ENCODE data around the gene ZFTA.

The ZFTA gene

DNA sequence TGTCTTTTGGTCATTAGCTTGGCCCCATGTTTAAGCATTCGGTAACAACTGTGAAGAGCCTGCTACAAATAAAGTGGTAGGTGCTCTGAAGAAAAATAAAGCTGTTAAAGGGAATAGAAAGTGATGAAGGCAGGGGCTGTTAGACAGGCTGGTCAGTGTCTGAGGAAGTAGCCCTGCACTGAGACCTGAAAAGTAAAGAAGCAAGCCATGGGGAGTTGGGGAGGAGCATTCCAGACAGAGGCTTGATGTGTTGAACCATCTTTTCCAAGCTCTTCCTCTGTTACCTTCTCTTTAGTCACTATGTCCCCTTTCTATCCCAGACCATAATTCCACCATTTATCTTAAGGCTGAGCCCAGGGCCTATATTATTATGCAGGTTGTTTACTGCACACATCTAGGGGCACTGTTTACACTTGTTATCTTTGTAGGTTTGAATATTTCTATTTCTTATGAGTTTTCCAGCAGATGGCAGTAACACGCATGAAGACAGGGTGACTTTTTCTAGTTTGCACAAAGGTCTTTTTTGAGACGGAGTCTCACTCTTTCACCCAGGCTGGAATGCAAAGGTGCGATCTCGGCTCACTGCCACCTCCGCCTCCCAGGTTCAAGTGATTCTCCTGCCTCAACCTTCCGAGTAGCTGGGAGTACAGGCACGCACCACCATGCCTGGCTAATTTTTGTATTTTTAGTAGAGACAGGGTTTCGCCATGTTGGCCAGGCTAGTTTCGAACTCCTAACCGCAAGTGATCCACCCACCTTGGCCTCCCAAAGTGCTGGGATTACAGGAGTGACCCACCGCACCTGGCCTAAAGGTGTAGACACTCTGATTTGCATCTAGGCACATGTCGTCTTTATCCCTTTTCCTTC lies 23.0 kb downstream of the ZFTA start:
- DNase-seq: no peak

DNA sequence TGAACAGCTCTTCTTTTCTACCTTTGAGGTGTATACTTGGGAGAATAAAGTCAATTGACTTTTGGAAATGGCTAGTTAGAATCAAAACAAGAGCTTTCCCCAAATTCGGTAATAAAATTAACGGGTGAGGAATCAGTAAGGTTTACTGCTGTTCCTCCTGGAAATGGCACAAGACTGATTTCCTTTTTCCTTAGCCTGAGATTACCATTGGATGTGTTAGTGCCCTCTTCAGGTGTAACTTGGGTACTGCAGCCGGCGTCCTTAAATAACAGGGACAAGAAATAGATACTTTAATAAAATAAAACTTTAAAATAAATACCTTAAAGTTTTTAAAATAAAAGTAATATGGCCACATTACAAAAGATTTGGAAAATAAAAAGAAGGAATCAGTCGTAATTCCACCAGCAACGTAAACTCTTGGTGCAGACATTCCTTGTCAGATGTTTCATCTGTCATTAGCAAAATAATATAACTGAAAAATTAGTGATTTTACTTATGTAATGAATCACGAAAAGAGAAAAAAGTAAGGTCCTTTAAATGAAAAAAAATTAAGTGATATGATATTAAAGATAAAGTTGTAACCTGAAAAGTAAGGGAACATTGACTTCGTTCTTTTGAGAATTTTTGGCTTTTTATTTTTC lies 29.7 kb downstream of the ZFTA start:
- DNase-seq: peak; percentile 76

DNA sequence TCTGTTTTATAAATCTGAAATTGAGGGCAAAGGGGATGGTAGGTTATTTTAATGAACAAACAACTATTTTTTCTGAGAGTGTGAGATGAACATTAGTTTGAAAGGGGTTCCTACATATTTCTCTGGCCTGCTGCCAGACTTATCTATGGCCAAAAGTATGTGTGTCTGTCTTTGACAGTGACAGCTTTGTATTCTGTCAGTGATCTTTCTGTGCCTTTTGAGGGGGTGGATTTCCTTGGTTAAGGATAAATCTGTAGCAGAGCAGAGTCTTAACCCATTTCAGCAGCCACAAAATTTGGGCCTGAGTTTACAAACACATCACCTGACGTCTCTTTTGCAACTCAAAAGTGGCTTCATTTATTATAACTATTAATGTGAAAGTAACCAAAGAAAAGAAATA lies 30.9 kb downstream of the ZFTA start:
- no peak for DNase-seq

DNA sequence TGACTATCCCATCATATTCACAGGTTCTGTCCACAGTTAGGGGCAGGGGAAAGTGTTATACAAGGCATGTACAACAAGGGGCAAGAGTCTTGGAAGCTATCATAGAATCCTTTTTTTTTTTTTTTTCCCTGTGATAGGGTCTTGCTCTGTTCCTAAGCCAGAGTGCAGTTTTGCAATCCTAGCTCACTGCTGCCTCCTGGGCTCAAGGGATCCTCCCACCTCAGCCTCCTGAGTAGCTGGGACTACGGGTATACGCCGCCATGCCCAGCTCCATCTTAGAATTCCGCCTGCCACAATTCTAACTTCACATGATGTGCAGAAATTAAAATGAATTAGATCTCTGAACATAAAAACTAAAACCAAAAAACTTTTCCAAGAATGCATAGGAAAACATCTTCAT lies 31.7 kb downstream of the ZFTA start:
- DNase-seq: no peak

DNA sequence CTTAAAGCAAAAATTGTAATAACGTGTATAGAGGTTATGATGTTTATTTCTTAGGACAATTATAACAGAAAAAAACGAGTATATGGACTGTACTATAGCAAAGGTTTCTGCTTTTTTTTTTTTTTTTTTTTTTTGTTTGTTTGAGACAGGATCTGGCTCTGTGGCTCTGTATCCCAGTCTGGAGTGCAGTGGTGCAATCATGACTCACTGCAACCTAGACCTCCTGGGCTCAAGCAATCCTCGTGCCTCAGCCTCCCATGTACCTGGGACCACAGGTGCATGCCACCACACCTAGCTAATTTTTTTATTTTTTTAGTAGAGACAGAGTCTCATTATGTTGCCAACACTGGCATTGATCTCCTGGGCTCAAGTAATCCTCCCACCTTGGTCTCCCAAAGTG lies 39.2 kb downstream of the ZFTA start:
- DNase-seq: no peak

DNA sequence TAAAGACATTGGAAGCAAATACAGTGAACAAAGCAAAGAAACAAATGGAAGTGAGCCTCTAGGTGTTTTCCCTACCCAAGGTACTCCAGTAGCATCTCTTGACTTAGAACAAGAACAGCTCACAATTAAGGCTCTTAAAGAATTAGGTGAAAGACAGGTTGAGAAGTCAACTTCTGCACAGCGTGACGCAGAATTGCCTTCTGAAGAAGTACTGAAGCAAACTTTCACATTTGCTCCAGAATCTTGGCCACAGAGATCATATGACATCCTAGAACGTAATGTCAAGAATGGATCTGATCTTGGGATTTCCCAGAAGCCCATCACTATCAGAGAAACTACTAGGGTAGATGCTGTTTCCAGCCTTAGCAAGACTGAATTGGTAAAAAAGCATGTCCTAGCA lies 48.0 kb downstream of the ZFTA start:
- DNase-seq: no peak

DNA sequence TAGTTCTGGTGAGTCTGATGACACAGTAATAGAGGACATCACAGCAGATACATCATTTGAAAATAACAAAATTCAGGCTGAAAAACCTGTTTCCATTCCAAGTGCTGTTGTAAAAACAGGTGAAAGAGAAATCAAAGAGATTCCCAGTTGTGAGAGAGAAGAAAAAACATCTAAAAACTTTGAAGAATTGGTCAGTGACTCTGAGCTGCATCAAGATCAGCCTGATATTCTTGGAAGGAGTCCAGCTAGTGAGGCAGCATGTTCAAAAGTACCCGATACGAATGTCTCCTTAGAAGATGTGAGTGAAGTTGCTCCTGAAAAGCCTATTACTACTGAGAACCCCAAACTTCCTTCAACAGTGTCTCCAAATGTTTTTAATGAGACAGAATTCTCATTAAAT lies 48.6 kb downstream of the ZFTA start:
- no peak for DNase-seq

DNA sequence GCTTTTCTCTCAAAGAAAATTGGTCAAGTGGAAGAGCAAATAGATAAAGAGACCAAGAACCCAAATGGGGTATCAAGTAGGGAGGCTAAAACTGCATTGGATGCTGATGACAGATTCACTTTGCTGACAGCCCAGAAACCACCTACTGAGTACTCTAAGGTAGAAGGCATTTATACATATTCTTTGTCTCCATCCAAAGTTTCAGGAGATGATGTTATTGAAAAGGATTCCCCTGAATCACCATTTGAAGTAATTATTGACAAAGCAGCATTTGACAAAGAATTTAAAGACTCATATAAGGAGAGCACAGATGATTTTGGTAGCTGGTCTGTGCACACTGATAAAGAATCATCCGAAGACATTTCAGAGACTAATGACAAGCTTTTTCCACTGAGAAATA lies 49.6 kb downstream of the ZFTA start:
- DNase-seq: no peak
